Measurements from ENCODE around the gene LGALS9B.
"Not testable (repeated sequence)": the region's sequence is repeated elsewhere in the genome, so short reads cannot be mapped to it uniquely, and the experiment has no call there.

Gene LGALS9B

GRCh38 chr17:20416381-20416911, 50.9 kb downstream of the LGALS9B start:
- not testable (repeated sequence) for DNase-seq (ENCODE audit: low read depth in 2 of 2)

- not testable (repeated sequence) for DNase-seq (ENCODE audit: low read depth in 2 of 2)
These were observed 51.9 kb downstream of the LGALS9B start for GRCh38 chr17:20415479-20415878.

GRCh38 chr17:20401306-20402022, 65.9 kb downstream of the LGALS9B start:
- not testable (repeated sequence) for DNase-seq (ENCODE audit: low read depth in 2 of 2)

- not testable (repeated sequence) for DNase-seq (ENCODE audit: low read depth in 2 of 2)
These were observed 66.6 kb downstream of the LGALS9B start for GRCh38 chr17:20400559-20401305.
